H1 (cell line): ENCODE measurements around the gene CRBN. TPM values are rescaled to one million over a fixed set of nuclear protein-coding genes. Genes with fewer than 3 reads are reported as not detected.

Source experiments
- polyA plus RNA-seq, 7 experiments: library from polyadenylated mRNA; depleted of rRNA in 3 of 7; stranded (reverse) in 5 of 7; unstranded in 2 of 7; fragments of >200 nt in 5 of 7; fragments of 200-250 nt in 2 of 7; gene quantifications; 1 replicate in 5 of 7; 2 replicates in 1 of 7; 4 replicates in 1 of 7; pipeline versions ENCODE4 v1.2.1 to v1.2.3, GENCODE V29; 2011 to 2013; ENCODE audit warnings: missing spikeins in 2 of 7, mixed read lengths in 2 of 7
- total RNA-seq: library from RNA; stranded (reverse); fragmentation: NEBNext Ultra II Directional; extraction: Animal tissue kit (Norgen Biotek cat#: 25700); gene quantifications from 2 replicates; pipeline ENCODE4 v1.2.1, GENCODE V29; 2021
- TF ChIP-seq, protein P1 (sequence below): fragments of 300-600 bp; sonication (generic); IDR thresholded peaks from 2 replicates; pipeline ENCODE4 v1.7.1; 2012; ENCODE audit warnings: low read length, moderate library complexity, mild to moderate bottlenecking, inconsistent platforms; ENCODE audit not compliant: insufficient replicate concordance

Gene CRBN
- total and polyA plus RNA-seq, 2 of the 8 experiments (the other 6 are each of a cell fraction or from before 2014, with no cell fraction given): 13.4 to 30.3 TPM

DNA sequence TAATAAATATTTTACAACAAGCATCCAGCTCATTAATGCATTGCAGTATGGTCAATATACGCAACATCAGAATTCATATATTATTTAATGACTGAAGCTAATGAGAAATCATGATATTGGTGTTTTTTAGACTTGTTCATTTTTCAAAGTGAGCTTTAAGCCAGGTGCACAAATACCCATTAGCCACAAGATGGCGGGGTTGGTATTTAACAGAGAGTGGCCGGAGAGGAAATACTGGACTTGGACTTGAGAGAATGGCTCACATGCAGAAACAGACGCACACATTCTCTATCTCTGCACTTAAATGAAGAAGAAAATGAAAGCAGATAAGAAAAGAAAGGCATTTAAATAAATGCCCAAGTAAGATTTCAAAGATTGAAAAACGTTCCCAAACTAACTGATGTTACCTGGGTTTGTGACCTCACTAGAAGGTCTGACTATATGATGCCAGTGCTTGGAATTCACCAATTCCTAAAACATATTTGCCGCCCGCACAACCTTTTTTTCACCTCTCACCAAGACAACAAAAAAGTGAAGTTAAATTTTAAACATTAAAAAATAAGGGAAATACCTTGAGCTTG, 21.2 kb upstream of the CRBN start (continued):
- TF ChIP-seq, protein P1, sequence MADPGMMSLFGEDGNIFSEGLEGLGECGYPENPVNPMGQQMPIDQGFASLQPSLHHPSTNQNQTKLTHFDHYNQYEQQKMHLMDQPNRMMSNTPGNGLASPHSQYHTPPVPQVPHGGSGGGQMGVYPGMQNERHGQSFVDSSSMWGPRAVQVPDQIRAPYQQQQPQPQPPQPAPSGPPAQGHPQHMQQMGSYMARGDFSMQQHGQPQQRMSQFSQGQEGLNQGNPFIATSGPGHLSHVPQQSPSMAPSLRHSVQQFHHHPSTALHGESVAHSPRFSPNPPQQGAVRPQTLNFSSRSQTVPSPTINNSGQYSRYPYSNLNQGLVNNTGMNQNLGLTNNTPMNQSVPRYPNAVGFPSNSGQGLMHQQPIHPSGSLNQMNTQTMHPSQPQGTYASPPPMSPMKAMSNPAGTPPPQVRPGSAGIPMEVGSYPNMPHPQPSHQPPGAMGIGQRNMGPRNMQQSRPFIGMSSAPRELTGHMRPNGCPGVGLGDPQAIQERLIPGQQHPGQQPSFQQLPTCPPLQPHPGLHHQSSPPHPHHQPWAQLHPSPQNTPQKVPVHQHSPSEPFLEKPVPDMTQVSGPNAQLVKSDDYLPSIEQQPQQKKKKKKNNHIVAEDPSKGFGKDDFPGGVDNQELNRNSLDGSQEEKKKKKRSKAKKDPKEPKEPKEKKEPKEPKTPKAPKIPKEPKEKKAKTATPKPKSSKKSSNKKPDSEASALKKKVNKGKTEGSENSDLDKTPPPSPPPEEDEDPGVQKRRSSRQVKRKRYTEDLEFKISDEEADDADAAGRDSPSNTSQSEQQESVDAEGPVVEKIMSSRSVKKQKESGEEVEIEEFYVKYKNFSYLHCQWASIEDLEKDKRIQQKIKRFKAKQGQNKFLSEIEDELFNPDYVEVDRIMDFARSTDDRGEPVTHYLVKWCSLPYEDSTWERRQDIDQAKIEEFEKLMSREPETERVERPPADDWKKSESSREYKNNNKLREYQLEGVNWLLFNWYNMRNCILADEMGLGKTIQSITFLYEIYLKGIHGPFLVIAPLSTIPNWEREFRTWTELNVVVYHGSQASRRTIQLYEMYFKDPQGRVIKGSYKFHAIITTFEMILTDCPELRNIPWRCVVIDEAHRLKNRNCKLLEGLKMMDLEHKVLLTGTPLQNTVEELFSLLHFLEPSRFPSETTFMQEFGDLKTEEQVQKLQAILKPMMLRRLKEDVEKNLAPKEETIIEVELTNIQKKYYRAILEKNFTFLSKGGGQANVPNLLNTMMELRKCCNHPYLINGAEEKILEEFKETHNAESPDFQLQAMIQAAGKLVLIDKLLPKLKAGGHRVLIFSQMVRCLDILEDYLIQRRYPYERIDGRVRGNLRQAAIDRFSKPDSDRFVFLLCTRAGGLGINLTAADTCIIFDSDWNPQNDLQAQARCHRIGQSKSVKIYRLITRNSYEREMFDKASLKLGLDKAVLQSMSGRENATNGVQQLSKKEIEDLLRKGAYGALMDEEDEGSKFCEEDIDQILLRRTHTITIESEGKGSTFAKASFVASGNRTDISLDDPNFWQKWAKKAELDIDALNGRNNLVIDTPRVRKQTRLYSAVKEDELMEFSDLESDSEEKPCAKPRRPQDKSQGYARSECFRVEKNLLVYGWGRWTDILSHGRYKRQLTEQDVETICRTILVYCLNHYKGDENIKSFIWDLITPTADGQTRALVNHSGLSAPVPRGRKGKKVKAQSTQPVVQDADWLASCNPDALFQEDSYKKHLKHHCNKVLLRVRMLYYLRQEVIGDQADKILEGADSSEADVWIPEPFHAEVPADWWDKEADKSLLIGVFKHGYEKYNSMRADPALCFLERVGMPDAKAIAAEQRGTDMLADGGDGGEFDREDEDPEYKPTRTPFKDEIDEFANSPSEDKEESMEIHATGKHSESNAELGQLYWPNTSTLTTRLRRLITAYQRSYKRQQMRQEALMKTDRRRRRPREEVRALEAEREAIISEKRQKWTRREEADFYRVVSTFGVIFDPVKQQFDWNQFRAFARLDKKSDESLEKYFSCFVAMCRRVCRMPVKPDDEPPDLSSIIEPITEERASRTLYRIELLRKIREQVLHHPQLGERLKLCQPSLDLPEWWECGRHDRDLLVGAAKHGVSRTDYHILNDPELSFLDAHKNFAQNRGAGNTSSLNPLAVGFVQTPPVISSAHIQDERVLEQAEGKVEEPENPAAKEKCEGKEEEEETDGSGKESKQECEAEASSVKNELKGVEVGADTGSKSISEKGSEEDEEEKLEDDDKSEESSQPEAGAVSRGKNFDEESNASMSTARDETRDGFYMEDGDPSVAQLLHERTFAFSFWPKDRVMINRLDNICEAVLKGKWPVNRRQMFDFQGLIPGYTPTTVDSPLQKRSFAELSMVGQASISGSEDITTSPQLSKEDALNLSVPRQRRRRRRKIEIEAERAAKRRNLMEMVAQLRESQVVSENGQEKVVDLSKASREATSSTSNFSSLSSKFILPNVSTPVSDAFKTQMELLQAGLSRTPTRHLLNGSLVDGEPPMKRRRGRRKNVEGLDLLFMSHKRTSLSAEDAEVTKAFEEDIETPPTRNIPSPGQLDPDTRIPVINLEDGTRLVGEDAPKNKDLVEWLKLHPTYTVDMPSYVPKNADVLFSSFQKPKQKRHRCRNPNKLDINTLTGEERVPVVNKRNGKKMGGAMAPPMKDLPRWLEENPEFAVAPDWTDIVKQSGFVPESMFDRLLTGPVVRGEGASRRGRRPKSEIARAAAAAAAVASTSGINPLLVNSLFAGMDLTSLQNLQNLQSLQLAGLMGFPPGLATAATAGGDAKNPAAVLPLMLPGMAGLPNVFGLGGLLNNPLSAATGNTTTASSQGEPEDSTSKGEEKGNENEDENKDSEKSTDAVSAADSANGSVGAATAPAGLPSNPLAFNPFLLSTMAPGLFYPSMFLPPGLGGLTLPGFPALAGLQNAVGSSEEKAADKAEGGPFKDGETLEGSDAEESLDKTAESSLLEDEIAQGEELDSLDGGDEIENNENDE: no peak
